Measurements from ENCODE around the gene BBX.
"Not testable (repeated sequence)": the region's sequence is repeated elsewhere in the genome, so short reads cannot be mapped to it uniquely, and the experiment has no call there.

Gene BBX

DNA sequence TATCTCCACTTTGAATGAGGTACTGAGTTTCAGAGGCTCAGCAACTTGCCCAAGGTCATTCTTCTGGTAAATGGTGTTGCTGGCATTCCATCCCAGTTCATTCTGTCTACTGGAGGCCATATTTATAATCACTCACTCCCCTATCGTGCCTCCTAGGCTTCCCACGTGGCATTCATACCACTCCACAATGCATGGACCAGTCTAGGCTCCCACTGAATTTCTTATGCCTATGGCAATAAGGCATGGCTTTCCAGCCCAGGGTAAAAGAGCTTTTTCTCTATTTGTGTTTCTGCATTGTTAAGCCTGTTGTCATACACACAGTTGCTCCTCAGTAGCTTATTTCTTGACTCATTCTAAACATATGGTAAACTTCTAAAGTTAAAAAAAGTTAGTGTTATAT, 19.9 kb downstream of the BBX start:
- no peak for DNase-seq (ENCODE audit: low read depth in 3 of 3)

DNA sequence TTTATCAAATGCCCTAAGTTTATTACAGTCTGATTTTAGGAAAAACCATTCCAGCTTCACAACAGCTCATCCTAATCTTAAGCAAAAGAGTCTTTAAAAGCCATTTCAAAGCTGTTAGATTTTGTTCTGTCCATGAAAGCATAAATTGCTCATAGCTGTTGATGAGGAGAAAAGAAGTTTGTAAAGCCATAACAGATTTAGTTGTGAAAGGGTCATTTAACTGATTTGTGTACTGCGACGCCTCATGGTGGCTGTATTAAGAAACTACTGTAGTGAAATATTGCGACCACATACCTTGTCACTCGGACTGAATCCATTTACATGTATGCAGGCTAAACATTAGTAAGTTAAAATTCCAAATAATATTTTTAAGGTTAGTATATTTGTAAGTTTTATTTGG, 20.9 kb downstream of the BBX start:
- DNase-seq (ENCODE audit: low read depth in 3 of 3): no peak

DNA sequence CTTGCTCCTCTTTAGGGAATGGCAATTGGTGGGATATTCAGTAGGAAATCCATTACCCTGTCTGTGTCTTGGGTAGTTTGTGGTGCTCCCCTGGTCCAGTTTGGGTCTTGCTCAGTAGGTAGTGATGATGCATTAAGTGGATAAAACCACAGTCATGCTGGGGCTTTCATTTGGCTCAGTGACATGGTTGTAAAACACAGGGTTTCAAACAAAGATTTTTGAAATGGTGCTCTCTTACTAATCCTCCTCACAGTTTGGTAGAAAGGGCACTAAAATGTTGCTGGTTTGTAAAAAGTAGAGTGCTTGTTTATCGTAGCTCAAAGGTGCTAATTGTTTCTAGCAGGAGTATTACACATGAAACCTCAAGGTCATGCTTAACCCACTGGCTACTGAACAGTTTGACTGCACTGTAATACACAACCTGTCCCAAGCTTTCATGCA, 22.9 kb downstream of the BBX start:
- DNase-seq (ENCODE audit: low read depth in 3 of 3): no peak

DNA sequence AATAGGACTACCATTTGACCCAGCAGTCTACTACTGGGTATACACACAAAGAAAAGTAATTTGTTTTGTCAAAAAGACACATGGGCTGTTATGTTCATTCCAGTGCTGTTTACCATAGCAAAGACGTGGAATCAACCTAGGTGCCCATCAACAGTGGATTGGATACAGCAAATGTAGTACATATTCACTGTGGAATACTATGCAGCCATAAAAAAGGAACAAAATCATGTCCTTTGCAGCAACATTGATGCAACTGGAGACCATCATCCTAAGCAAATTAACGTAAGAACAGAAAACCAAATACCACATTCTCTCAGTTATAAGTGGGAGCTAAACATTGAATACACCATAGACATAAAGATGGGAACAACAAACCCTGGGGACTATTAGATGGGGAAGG, 25.8 kb downstream of the BBX start:
- no peak for DNase-seq (ENCODE audit: low read depth in 3 of 3)

DNA sequence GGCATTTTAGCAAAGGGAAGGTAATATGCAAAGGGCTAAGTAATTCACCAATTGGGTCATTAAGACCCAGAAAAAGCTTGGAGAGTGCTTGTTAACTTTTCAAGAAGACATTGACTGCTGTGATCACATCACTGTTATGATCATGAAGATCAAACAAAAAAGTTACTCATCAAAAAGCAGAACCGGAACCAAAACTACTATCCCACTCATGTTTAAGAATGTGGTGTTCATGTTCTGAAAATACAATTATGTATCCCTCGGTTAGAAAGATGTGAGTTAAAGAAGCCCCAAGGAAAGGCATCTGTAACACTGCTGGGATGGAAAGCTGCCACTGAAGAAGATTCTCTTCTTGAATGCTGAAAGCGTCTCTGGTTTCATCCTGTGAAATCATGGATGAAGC, 32.6 kb downstream of the BBX start:
- no peak for DNase-seq (ENCODE audit: low read depth in 3 of 3)

DNA sequence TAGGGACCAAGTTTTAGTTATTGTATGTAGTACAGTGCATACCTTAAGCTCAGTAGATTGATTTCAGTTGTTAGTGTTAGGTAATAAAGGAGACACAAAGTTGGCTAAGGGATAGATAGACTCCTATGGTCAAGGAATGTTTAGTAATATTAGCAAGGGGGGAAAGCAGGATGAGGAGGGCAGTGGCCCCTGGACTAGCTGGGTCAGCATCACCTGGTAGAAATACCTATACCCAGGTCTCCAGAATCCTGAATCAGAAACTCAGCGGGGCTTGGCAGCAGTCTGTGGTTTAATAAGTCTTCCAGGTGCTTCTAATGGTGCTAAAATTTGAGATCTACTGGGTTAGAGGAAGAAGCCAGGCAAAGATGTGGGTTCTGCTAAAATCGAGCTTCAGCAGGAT, 35.0 kb downstream of the BBX start:
- DNase-seq (ENCODE audit: low read depth in 3 of 3): no peak

DNA sequence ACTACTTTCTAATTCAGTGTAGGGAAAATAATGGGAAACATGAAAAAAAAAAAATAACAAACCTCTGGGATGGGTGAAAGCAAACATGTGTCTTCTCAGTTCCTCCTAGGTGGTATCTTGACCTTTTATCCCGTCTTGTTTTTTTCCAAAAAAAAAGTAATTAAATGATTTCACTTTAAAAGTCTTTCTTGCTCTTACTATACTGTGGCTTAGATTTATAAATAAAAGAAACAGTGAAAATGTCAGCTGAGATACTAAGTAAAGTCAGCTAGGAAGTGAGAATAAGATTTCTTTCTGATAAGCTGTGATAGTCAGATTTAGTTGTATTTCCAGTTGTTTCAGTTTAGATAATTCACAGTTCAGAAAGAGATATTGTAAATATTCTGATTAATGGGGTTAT, 37.4 kb downstream of the BBX start:
- no peak for DNase-seq (ENCODE audit: low read depth in 3 of 3)

DNA sequence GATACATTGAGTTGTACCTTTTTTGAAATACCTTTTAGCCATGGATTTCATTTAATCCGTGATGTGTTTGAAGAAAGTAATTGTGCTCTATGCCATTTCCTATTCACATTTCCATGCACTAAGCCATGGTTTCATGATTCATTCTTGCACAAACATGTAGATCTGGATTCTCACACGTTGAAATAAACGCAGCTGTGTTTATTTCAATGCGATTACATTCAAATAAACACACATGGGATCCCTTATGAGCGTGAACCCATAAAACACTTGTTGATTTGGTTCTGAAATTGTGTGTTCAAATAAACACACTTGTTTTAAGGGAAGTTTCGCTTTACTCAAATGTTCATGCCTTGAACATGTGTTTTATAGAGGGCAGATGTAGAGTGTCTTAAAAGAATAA, 39.2 kb downstream of the BBX start:
- no peak for DNase-seq (ENCODE audit: low read depth in 3 of 3)

DNA sequence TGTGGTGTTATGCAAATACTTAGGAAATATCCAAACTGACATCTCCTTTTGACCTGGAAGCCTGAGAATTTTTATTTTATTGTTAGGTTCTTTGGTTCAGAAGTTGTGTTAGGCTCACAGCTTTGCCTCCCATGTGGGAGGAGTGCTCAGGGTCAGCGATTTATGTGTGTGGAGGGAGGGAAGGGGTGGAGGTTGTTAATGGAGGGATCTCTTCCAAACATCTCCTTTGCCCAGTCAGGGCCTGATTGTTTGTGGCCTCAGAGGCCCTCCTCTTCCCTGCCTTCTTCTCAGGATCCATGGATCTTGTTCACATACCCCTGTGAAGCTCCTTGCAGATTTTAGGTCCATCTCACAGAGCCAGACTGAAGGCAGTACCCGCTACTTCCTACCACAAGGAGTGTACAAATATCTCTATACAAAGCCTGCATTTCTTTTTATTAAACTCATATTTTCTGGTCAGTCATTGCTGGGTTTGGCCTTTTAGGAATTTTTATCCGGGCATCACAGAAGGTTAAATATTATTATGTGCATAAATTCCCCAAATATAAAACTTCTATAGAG, 40.3 kb downstream of the BBX start:
- DNase-seq (ENCODE audit: low read depth in 3 of 3): no peak

DNA sequence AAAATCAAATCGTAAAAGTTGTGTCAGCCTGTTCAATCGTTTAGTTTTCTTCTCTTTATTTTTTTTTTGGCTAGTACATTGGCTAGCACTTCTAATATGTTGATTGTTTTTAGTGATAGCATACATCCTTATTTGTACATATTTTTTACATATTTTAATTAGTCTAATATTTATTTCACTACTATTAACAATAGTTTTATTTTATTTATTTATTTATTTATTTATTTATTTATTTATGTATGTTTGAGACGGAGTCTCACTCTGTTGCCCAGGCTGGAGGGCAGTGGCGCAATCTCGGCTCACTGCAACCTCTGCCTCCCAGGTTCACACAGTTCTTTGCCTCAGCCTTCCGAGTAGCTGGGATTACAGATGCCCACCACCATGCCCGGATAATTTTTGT, 42.5 kb downstream of the BBX start:
- DNase-seq (ENCODE audit: low read depth in 3 of 3): not testable (repeated sequence)

DNA sequence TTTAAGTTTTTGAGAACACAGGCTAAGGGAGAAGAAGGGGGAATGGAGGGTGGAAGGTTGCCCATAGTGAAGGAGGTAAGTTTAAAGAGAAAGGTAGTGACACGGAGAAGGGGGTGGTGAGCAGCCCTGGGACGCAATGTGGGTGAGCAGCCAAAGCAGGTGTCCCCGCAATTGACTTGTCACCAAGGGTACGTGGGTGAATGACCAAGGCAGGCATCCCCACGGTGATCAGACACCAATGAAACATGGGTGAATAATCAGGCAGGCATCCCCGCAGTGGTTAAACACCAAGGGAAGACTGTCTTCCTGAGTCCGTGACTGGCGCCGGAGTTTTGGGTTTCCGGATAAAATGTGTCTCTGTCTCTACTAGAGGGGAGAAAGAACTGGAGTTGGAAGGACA, 48.3 kb downstream of the BBX start:
- DNase-seq (ENCODE audit: low read depth in 3 of 3): not testable (repeated sequence)

DNA sequence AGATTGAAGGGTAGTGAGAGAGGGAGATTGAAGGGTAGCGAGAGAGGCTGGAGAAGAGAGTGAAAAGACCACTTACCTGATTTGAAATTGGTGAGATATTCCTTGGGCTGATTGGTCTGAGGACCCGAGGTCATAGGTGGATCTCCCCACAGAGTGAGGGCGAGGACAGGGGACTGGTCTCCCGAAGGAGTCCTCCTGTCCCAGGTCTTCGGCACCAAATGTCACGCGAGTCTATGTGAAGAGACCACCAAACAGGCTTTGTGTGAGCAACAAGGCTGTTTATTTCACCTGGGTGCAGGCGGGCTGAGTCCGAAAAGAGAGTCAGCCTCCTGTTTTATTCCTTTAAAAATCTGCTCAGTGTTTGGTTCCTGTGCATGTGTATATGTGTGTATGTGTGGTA, 48.7 kb downstream of the BBX start:
- DNase-seq (ENCODE audit: low read depth in 3 of 3): not testable (repeated sequence)

DNA sequence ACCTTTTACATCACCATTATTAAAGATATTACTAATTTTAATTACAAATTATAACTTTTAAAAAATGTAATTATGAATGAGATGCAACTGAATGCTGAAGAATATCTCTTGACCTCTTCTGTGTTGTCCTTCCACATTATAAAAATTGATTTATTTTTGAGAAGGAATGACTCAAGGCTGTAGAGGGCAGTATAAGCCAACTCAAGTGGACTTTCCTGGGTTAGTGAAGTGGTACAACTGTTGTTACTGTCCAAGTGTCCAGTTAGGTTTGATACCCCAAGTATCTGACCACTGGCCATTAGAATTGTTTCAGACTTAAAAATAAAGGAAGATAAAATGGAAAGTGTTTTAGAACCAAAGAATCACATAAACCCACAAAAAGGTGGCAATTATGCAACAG, 51.9 kb downstream of the BBX start:
- no peak for DNase-seq (ENCODE audit: low read depth in 3 of 3)

DNA sequence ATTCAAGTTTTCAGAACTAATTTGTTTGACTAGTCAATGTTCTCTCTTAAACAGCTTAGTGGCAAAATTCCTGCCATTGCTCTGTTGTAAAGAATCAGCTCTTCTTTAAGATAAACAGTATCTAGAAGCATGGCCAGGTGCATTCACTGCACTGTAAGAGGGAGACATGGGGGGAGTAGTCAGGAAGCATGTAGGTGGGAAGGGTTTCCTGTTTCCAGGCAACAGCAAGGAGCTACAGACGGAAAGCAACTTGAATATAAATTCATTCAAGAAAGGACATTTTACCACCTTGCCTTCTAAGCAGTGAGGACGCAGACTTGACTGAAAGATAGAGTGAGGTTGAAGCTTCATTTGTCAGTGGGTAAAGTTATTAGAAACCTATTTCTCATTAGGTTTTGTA, 55.3 kb downstream of the BBX start:
- DNase-seq (ENCODE audit: low read depth in 3 of 3): no peak

DNA sequence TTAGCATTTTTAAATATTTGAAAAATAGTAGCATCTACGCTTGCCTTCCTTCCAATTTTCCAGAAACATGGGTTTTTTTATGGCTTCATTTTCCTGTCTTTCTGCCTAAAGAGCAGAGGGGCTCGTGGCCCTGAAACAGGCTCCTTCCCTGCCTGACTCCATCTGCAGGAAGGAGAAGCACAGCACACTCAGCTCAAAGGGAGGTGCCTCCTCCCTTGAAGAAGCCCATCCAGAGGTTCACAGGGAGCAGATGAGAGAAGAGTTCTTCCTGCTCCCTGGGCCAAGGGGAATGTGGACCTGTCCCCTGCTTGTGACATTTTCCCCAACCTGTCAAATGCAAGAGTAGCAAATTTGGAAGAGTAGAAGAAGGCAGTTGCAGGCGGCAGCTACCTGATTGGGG, 55.8 kb downstream of the BBX start:
- DNase-seq (ENCODE audit: low read depth in 3 of 3): no peak

DNA sequence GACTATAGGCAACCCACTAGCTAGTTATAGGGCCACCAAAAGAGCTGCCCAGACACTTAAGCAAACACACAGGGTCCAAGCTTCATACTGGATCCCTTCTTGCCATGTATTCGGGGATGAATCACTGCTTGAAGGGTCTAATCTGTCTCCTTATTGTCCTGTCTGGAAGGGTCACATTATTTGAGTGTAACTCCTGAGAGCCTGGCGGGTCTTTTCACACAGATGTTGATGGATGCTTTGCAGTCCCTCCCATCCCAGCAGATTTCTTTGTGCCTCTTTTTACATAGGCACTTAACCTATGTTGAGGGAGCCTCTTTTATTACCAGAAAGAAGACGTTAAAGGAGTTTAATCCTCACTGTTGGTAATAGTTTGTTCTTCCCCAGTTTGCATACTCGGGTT, 56.6 kb downstream of the BBX start:
- no peak for DNase-seq (ENCODE audit: low read depth in 3 of 3)

DNA sequence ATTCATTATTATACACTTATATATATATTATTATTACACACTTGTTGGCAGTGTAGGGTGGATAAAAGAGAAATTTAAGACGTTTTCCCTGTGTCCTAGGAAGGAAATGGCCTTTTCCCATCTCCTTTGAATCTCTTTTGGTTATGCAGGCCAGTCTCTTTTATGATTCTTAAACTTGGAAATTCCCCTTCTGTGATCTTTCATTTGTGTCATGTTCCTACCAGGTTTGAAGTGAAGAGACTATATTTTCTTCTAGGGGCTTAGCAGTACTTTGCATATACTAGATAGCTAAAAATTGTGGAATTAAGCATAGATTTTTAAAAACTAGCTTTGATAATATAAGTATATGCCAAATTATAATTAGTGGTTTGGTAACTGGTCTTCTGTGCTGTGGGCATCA, 58.5 kb downstream of the BBX start:
- DNase-seq (ENCODE audit: low read depth in 3 of 3): no peak

DNA sequence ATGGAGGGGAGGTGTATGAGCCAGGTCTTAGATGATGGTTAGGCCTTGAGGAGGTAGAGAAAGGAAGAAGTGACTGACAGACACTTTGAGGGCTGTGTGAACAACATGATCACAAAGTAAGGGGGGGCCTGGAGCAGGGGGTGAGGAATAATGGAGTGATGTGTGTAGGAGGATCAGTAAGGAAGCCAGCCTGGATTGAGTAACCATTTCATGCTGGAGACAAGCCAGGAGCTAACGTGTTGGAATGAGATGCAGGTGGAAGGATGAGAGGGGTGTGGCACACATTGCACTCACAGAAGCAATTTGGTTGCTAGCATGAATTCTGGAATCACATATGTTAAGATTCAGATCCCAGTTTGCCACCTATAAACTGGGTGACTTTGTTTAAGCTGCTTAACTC, 65.5 kb downstream of the BBX start:
- DNase-seq (ENCODE audit: low read depth in 3 of 3): no peak

DNA sequence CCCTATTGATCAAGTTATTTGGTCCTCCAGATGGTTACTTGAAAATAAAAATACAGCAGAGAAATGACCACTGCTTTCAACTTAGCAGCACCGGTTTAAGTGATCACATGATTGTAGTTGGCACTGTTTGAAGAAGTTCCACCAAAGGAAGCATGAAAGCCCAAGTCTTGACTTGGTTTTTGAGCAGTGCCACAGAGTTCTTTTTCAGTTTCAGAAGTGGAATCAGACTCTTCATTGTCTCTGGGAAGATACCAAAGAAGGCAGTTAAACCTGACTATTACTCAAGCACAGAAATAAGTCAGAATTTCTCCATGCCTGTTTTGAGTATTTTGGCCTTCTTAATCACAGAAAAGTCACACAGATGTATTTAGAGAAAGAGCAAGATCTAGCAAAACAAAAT, 66.7 kb downstream of the BBX start:
- DNase-seq (ENCODE audit: low read depth in 3 of 3): no peak

DNA sequence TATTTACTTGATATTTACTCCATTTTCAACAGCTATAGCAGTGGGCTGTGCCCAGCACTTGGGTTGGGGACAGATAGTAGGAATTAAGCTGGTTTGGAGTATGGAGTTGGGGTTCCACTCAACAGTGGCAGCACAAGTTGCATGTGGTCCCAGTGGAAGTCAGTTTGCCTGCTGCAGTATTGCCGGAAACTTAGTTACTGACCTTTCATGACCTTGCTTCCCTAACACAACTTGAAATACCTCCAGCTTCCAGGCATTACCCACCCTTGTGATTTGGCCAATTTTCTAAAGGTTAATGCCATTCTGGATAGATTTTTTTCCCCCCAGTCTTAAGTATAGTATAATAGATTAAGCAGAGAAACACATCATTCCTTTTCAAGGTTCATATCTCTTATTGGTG, 68.0 kb downstream of the BBX start:
- DNase-seq (ENCODE audit: low read depth in 3 of 3): no peak

DNA sequence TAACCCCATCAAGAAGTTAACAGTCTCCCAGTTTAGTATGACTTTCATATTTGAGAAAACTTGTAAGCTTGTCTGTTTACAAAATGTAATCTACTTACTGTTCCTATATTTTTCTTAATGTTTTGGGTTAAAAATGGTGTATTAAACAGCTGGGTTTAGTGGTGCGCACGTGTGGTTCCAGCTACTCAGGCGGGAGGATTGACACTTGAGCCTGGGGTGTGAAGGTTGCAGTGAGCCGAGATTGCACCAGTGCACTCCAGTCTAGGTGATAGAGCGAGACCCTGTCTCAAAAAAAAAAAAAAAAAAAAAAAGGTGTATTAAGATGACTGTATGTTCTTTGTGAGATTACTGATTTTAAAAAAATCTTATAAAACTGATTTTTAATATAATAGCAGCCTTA, 69.3 kb downstream of the BBX start:
- no peak for DNase-seq (ENCODE audit: low read depth in 3 of 3)

DNA sequence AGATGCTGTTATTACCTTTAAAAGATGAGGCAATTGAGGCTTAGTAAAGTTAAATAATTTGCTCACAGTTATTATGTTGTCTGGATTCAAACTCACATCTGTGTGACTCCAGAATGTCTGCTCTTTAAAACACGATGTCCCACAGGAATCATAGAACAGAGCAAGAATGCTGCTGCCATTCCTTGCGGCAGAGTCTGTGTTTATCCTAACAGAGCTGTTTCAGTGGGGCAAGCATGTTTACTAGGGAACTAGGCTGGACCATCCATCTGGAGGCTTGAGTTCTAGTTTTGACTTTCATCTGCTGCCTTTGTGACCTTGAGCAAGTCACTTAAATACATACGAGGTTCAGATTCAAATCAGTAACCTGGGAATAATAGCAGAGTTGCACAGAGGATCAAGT, 72.1 kb downstream of the BBX start:
- DNase-seq (ENCODE audit: low read depth in 3 of 3): no peak

DNA sequence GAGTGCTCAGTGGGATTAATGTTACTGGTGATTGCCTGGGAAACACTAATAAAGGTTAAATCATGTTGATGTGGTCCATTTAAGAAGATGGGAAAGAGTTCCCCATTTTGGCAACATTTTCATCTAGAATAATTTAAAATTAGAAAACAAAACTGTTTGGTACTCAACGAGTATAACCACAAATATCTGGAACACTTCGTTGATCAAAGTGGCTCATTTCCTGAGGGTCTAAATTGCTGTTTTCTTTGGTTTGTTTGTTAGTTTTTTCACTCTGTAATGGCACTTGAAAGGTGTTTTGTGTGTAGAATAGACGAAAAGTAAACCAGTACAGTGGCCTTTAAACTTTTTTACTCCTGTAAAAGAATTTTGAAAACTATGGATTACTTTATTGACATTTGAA, 73.9 kb downstream of the BBX start:
- DNase-seq (ENCODE audit: low read depth in 3 of 3): no peak

DNA sequence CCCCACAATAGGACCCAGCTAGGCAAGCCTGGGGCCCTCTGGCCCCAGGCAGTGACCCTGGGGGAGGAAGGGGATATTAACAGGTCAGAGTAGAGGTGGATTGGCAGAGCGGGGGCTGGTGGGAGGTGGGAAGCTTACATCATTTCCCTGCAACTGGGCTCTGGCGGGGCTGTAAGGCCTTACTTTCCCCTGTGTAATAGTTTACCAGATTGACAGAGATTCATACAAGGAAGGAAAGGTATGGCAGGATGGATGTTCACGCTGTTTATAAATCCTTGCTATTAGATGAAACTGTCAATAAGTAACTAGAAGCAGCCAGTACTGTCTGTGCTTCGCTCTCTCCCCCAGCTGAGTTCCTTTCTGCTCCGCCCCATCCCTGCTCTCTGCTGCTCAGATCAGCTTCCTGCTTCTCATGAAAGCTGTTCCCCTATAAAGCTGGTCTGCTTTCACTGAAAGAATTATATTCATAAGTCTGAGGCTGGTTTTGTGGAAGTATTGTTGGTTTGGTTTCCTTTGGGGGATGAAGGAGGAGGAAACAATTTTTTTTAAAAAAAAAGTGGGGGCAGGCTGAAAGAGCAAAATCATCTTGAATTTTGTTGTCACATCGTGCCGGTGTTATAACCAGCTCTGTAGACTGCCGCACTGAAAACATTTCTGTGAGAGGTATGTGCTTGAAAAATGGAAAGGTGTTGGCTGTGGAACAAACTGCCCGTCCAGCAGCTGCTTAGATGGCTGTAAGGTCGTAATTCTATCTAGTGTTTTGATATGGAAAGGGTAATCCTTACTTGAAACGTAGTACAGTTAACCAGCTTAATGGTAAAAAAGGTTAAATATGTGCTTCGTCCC, 76.4 kb downstream of the BBX start:
- peak in 2 of 3 experiments; percentile 22 to 30 for DNase-seq (ENCODE audit: low read depth in 3 of 3)
